Measurements from ENCODE around the gene BCAN.

BCAN gene

DNA sequence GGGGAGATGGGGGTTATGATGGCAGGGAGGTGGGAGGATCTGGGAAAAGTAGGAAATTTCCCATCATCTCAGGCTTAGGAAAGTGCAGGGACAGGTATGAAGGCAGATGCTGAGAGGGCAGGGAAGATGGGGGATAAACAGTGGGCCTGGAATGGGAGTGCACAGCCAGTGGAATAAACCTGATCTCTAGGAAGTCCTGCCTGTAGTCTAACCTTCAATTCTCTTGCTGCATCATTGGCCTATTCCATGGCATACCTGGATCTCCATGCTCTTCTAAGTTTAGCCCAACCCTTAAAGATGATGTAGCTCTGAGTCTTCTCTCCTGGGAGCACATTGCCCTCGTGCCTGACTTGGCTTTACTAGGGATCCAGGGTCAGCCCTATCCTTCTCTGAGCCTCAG, 2.7 kb downstream of the BCAN start:
- DNase-seq = no peak

DNA sequence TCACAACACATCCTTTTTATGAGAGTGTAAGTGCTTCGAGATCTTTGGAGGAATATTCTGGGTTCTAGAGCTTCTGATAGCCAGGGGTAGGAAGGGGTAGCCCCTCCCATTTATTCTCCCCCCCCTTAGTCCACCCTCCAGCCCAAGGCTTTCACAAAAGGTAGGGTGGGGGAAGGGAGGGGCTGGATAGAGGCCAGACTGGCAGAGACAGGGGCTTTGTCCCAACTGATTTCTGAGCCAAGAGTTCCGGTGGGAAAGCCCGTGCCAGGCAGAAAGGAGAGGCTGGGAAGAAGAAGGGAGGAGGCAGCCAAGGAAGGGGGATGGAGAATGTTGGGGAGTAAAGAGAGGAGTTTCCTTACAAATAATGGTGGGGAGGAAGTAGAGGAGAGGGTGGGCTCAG, 3.1 kb downstream of the BCAN start:
- DNase-seq = no peak

DNA sequence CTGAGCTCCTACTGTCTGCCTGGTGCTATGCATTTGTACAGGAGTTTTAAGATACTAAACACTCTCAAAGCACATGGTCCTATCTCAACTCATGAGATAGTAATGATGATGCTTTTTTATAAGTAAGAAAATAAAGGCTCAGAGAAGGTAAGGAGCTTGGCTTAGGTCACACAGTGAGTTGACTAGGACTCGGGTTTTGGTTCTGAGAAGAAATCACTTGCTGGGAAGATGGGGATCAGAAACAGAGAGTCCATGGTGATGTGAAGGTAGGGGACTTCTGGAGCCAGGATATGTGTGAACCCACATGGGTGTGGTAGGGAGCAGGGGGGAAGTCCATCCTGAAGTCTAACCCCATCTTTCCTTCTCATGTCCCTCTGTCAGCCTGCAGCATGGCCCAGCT, 3.7 kb downstream of the BCAN start:
- no peak for DNase-seq

DNA sequence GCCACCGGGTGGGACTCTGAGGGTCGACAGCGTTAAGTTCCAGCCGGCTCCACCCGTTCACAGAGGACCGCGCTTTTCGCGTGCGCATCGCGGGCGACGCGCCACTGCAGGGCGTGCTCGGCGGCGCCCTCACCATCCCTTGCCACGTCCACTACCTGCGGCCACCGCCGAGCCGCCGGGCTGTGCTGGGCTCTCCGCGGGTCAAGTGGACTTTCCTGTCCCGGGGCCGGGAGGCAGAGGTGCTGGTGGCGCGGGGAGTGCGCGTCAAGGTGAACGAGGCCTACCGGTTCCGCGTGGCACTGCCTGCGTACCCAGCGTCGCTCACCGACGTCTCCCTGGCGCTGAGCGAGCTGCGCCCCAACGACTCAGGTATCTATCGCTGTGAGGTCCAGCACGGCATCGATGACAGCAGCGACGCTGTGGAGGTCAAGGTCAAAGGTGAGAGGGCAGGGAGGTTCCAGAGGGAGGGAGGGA, 4.9 kb downstream of the BCAN start:
- no peak for DNase-seq

DNA sequence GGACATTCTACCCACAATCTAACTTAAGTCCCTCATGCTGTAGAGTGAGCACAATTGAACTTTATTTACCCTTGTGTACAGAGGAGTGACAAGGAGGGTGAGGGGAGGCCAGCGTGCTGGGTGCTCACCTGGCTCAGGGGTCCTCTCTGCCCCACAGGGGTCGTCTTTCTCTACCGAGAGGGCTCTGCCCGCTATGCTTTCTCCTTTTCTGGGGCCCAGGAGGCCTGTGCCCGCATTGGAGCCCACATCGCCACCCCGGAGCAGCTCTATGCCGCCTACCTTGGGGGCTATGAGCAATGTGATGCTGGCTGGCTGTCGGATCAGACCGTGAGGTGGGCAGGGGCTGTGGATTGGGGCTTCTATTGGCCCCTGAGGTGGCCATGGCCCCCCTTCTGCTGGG, 5.4 kb downstream of the BCAN start:
- no peak for DNase-seq

DNA sequence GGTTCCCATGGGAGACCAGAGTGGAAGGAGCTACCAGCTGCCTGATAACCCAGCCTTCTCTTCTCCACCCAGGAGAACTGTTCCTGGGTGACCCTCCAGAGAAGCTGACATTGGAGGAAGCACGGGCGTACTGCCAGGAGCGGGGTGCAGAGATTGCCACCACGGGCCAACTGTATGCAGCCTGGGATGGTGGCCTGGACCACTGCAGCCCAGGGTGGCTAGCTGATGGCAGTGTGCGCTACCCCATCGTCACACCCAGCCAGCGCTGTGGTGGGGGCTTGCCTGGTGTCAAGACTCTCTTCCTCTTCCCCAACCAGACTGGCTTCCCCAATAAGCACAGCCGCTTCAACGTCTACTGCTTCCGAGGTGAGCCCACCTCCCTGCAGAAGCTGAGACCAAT, 6.6 kb downstream of the BCAN start:
- no peak for DNase-seq

DNA sequence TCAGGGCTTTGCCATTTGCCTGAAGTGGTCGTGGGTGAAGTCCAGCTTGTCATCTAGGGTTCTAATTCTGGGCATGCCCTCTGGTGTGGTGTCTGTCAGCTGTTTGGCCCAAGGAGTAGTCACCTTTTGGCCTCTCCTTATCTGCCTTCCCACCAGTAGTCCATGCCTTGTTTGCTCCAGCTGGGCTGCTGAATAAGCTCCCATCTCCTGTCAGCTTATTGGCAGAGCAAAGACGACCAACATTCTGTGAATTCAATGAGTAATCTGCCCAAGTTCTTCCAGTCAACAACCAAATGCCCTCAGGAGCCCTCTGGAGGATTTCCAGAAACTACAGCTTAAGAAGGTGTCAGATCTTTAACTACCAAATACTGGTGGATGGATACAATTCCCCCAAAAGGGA, 7.0 kb downstream of the BCAN start:
- no peak for DNase-seq

DNA sequence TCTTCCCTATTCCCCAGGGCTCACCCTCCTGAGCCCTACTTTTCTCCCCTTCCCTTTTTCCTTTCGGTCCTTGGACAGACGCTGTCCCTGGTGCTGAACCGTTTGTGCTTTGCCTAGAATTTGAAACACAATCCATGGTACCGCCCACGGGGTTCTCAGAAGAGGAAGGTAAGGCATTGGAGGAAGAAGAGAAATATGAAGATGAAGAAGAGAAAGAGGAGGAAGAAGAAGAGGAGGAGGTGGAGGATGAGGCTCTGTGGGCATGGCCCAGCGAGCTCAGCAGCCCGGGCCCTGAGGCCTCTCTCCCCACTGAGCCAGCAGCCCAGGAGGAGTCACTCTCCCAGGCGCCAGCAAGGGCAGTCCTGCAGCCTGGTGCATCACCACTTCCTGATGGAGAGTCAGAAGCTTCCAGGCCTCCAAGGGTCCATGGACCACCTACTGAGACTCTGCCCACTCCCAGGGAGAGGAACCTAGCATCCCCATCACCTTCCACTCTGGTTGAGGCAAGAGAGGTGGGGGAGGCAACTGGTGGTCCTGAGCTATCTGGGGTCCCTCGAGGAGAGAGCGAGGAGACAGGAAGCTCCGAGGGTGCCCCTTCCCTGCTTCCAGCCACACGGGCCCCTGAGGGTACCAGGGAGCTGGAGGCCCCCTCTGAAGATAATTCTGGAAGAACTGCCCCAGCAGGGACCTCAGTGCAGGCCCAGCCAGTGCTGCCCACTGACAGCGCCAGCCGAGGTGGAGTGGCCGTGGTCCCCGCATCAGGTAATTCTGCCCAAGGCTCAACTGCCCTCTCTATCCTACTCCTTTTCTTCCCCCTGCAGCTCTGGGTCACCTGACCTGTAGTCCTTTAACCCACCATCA, 10.4 kb downstream of the BCAN start:
- DNase-seq = no peak

DNA sequence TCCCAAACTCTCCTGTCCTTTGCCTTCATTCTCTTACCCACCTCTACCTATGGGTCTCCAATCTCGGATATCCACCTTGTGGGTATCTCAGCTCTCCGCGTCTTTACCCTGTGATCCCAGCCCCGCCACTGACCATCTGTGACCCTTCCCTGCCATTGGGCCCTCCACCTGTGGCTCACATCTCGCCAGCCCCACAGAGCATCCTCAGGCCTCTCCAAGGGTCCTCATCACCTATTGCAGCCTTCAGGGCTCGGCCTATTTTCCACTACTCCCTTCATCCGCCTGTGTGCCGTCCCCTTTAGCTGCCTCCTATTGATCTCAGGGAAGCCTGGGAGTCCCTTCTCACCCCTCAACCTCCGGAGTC, 11.1 kb downstream of the BCAN start:
- no peak for DNase-seq

DNA sequence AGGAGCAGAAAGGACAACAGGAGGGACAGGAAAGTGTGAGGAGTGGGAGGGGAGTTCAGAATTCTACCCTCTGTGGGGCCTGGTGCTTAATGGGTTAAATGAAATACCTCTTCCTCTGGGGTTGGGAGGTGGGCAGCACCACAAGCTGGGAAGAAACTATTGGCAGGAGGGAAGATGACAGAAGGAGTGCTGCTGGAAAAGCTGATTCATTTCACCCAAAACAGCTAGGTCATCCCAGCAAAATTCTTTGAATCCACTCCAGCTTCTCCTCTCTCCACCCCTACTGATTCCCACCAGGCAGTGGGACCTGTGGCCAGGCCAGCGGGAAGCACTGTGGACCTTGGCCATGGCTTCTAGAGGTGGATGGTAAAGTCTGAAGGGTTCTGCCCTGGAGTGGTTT, 12.8 kb downstream of the BCAN start:
- DNase-seq = no peak

DNA sequence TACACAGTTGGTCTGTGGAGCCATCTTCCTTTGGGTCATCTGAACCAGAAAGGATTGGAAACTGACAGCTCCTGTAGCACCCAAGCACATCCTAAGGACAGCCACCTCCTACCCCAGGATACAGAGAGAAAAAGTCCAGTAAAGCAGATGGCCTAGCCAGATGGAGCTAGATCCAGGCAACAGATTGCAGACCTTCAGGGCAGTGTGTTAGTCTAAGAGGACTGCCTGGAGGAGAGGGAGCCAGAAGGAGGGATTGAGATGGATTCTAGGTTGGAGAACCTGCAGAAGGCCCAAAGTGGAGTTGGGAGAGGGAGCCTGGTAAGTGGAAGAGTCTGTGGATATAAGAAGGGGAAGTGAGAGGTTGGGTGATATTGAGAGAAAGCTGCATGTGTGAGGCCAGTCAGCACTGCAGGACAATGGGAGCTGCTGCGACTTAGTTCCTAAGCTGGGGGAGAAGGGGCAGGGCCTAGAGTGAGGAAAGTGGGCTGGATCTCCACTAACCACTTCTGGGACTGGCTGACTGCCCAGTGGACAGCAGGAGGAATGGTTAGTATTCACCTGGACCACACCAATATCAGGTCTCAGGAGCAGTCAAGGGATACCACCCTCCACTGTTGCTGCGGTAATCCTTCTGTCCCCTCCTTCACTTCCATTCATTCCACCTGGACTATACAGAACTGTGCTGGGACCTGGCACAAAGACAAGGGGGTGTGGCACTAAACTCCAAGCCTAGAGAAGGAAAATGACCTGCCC, 13.4 kb downstream of the BCAN start:
- no peak for DNase-seq

DNA sequence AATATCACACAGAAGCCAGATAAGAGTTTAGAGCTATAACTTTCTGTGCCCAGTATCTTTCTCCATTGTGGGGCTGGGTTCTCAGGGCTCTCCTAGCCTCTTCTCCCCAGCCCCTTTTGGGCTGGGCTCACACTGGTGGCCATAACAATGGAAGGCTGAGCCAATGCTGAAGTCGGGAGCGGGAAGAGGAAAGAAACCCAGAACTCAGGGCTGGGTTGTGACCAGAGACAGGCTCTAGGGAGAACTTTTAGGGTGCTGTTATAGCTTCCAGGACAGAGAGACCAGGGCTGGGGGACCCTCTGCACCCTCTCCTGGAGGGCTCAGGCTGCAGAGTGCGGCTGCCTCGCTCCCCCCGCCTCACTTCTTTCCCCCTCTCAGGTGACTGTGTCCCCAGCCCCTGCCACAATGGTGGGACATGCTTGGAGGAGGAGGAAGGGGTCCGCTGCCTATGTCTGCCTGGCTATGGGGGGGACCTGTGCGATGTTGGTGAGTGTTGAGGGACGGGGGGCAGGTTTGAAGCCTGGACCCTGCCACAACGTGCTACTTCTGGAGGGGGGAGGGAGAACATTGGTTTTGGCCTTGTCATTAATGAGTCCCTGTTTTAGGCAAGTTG, 14.1 kb downstream of the BCAN start:
- DNase-seq = no peak

DNA sequence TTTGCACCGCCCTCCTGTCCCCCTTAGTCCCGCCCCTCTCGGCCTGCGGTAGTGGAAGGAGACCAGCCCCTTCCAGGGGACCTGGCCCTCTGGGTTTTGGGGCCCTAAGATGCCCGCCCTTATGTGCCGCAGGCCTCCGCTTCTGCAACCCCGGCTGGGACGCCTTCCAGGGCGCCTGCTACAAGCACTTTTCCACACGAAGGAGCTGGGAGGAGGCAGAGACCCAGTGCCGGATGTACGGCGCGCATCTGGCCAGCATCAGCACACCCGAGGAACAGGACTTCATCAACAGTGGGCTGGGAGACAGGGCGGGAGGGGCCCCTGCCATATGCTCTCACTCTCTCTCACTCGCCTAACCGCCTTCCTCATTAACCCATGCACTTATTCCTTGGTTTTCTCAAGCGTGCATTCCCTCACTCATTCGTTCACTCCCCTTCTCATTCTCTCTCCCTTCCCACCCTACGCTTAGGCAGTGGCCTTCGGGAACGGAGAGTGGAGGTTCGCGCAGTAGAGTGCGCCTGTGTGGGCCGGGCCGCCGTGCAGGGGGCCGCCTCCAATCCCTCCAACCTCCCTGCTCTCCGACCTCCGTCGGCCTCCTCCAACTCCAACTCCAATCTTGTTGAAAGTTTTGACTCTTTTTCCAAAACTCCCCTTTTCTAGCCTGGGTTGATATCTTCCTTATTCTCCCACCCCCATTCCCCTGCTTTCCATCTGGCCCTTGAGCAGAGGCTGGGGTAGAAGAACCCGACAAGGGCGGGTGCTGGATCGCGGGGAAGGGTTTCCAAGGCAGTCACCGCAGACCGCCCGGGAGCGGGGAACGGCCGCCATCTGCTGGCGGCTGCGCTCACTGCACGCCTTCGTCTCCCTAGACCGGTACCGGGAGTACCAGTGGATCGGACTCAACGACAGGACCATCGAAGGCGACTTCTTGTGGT, 15.2 kb downstream of the BCAN start:
- peak; percentile 85 for DNase-seq

DNA sequence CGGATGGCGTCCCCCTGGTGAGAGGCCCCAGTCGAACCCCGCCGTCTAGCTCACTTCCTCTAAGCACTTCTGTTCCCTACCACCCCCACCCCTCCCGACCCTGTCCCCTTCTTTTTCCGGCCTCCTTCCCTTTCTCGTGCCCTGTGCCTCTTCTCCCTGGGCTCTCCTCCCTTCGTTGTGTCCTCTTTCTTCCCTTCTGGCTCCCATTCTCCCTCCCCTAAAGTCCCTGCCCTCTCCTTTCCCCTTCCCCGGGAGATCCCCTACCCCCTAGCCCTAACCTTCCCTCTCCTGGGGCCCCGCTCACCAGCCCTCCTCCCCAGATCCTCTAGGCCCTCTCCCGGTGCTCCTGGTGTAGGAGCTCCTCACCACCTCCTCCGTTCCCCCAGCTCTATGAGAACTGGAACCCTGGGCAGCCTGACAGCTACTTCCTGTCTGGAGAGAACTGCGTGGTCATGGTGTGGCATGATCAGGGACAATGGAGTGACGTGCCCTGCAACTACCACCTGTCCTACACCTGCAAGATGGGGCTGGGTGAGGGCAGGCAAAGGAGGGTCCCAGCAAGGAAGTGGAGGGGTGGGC, 15.9 kb downstream of the BCAN start:
- DNase-seq = no peak

DNA sequence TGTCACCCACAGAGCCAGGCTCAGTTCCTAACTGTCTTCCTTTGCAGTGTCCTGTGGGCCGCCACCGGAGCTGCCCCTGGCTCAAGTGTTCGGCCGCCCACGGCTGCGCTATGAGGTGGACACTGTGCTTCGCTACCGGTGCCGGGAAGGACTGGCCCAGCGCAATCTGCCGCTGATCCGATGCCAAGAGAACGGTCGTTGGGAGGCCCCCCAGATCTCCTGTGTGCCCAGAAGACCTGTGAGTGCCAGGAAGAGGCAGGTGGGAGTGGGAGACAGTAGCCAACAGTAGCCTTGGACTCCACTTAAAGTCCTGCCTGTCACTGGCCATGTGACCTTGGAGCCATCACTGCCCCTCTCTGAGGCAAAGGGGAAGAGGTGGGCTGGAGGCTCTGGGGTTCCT, 16.6 kb downstream of the BCAN start:
- no peak for DNase-seq

DNA sequence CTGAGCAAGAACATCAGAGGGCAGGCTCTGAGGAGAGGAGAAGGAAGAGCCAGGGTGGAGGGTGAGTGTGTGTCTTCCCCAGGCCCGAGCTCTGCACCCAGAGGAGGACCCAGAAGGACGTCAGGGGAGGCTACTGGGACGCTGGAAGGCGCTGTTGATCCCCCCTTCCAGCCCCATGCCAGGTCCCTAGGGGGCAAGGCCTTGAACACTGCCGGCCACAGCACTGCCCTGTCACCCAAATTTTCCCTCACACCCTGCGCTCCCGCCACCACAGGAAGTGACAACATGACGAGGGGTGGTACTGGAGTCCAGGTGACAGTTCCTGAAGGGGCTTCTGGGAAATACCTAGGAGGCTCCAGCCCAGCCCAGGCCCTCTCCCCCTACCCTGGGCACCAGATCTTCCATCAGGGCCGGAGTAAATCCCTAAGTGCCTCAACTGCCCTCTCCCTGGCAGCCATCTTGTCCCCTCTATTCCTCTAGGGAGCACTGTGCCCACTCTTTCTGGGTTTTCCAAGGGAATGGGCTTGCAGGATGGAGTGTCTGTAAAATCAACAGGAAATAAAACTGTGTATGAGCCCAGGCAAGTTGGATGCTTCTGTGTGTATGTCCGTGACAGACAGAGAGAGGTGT, 17.1 kb downstream of the BCAN start:
- no peak for DNase-seq

DNA sequence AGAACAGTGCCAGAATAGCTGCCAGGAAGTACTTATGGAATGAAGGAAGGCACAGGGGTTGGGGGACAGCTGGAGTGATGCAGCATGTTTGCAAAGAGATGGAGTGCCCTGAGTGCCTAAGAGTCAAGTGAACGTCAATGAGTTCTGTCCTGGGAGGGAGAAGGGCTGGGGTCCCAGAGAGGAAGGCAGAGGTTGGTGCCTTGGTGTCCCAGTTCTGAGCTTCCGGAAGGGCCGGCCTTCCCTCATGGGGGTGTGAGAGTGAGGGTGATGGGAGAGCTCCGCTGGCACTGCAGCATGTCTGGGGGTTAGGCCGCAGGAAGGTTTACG, 17.7 kb downstream of the BCAN start:
- DNase-seq = no peak

DNA sequence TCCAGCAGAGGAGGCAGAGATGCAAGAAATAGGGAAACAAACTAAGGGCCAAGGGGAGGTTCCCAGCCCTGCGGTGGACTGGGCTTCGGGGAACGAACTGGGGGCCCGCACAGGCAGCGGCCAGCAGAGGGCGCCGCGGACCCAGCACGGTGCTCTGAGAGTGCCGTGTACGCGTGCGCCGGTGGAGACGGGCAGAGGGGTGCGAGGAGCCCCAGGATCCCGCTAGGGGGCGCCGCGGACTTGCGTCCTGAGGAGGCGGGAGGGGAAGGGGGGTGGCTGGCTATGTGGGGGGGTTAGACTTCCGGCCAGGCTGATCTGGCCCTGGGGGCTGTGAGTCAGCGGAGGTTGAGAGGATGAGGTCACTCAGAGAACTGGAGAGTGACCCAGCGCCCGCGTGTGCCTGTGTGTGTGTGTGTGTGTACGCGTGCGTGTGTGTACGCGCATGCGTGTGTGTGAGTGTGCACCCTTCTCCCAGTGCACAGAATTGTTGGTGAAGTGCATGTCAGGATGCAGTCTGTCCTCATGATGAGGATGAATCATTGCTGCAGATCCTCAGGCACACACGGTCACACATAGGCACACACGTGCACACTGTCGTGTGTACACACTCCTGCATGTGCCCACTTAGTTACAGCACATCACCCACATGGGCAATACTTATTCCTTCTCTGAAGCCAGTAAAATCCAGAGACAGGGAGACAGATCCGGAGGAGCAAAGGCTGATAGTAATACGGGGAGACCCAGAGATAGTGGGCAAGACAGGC, 18.3 kb downstream of the BCAN start:
- peak; percentile 96 for DNase-seq

DNA sequence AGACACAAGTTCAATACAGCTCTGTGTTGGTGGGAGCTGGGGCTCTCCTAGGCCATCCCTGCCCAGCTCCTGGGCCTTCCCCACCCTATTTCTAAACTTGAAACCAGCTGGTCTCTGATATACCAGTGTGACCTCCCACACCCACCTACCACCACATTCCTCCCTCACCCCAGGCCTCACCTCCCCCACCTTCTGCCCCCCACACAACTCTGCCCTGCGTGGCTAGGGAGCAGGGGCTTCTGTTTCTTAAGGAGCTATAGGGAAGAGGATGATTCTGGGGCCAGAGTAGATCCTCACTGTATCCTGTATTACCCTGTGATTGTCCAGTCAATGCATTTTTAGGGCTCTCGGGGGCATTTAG, 18.8 kb downstream of the BCAN start:
- DNase-seq = no peak

DNA sequence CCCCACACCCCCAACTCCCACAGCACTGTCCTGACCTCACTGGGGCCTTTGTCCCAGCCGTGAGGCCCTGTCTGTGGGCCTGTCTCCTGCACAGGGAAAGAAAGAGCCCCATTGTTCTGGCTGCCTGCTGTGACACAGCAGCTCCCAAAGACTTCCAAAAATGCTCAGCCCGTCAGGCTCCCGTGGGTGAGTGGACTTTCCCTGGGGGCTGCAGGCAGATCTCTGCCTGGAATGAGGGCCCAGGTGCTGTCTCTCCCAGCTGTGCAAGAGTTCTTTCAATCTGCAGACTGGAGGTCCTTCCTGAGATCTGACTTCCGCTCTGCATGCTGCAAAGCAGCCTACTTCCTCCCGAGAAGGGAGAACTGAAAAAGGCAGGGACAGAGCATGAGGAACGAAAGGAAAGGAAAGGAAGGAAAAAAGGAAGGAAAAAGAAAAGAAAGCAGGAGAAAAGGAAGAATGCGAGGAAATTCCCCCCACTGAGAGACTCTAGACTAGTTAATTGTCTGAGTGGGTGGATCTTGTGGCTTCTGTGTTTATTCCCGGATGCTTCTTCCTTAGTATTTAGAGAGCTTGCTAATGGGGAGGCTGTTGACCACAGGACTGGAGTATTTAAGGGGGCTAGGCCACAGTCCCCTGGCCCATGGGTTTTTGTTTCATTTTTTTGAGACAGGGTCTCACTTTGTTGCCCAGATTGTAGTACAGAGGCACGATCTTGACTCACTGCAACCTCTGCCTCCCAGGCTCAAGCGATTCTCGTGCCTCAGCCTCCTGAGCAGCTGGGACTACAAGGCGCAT, 20.3 kb downstream of the BCAN start:
- no peak for DNase-seq

DNA sequence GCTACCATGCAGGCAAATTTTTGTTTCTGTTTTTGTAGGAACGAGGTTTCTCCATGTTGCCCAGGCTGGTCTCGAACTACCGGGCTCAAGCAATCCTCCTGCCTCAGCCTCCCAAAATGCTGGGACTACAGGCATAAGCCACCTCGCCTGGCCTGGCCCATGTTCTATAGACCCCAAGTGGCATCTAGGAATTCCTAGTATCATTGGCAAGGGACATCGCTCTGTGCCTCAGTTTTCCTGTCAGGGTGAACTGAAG, 20.8 kb downstream of the BCAN start:
- no peak for DNase-seq

All from activated CD4-positive, CD25-positive, alpha-beta regulatory T cell treated with anti-CD3 and anti-CD28 coated beads, Interleukin-2, amount 50 U/mL, for 72 hours (primary cell).